HepG2 (cell line): ENCODE results near the gene COBL. TPM values are rescaled to one million over a fixed set of nuclear protein-coding genes. Genes with fewer than 3 reads are reported as not detected.

ENCODE experiments used
- ATAC-seq: fragments of 200-7000 bp; cut with Tn5 transposase; 3 replicates; pipeline ENCODE4 v1.9.1; 2020; ENCODE audit warnings: mild to moderate bottlenecking, moderate library complexity
- BruUV-seq: library from RNA; stranded (reverse); fragments of 400-500 nt; replicated peaks from 2 replicates; lab custom pipeline; 2021; lab: Mats Ljungman, UMichigan
- CTCF ChIA-PET: fragments of 300-600 bp; formaldehyde crosslinking; extraction: SDS; loops from one replicate; lab custom pipeline; 2021; ENCODE audit warnings: low total read pairs, inconsistent platforms, low intra/inter-chr PET ratio; lab: Yijun Ruan, JAX
- POLR2A ChIA-PET: fragments of 350-600 bp; sonication (Branson Sonifier 250); formaldehyde crosslinking; loops from one replicate; lab custom pipeline; 2020; ENCODE audit warnings: antibody characterized with exemption, inconsistent platforms; lab: Yijun Ruan, JAX
- DNase-seq: peaks from one replicate; pipeline ENCODE4 v3.0.0-alpha.2; 2015; ENCODE audit warnings: low spot score
- FAIRE-seq: peaks from 3 replicates; lab custom pipeline; 2011; peaks lifted over from hg19 to GRCh38; lab: Jason Lieb, UNC
- H2AFZ ChIP-seq: one replicate; pipeline ENCODE4 v1.6.1; 2011; ENCODE audit warnings: low read length, inconsistent platforms
- H3K27ac ChIP-seq: fragments of 300-600 bp; 3 replicates; pipeline ENCODE4 v1.8.0; 2011; ENCODE audit warnings: mixed run types, mild to moderate bottlenecking, mixed read lengths, low read length, inconsistent platforms; ENCODE audit not compliant: insufficient read depth; ENCODE audit errors: extremely low read length
- H3K27me3 ChIP-seq, 2 experiments: fragments of 200-600 bp in 1 of 2; 2 replicates in 1 of 2; 3 replicates in 1 of 2; pipeline versions ENCODE4 v1.6.0 to v1.8.0; 2011; ENCODE audit warnings: low read length in 2 of 2, mild to moderate bottlenecking in 2 of 2, moderate library complexity in 2 of 2, inconsistent platforms in 1 of 2; ENCODE audit not compliant: insufficient read depth in 2 of 2, control insufficient read depth in 1 of 2
- H3K36me3 ChIP-seq, 2 experiments: fragments of 200-600 bp in 1 of 2; replicated peaks in 1 of 2; 2 replicates in 1 of 2; 3 replicates in 1 of 2; pipeline versions ENCODE4 v1.5.1 to v1.8.0; 2011; ENCODE audit warnings: low read length in 2 of 2, inconsistent platforms in 1 of 2; ENCODE audit not compliant: insufficient read depth in 2 of 2, control insufficient read depth in 1 of 2
- H3K4me1 ChIP-seq: 2 replicates; pipeline ENCODE4 v1.5.1; 2012; ENCODE audit warnings: low read length, inconsistent platforms; ENCODE audit not compliant: insufficient read depth
- H3K4me2 ChIP-seq: 2 replicates; pipeline ENCODE4 v1.6.0; 2011; ENCODE audit warnings: low read depth, low read length, inconsistent platforms
- H3K4me3 ChIP-seq, 3 experiments: fragments of 200-600 bp in 1 of 3; sonication (generic), shearing (Covaris generic) in 1 of 3; replicated peaks in 1 of 3; 2 replicates each; pipeline ENCODE4 v1.5.1; 2011 to 2016; ENCODE audit warnings: low read length in 3 of 3, inconsistent platforms in 2 of 3, low read depth in 2 of 3, mild to moderate bottlenecking in 2 of 3, control low read depth in 1 of 3, mixed read lengths in 1 of 3; ENCODE audit not compliant: insufficient read depth in 1 of 3
- H3K79me2 ChIP-seq: one replicate; pipeline ENCODE4 v1.6.1; 2011; ENCODE audit warnings: low read length, inconsistent platforms; ENCODE audit not compliant: insufficient read depth
- H3K9ac ChIP-seq: 2 replicates; pipeline ENCODE4 v1.6.0; 2011; ENCODE audit warnings: mild to moderate bottlenecking, low read depth, low read length, inconsistent platforms; ENCODE audit not compliant: insufficient read depth
- H3K9me3 ChIP-seq: 2 replicates; pipeline ENCODE4 v1.5.1; 2012; ENCODE audit warnings: mild to moderate bottlenecking, low read length
- H4K20me1 ChIP-seq: 2 replicates; pipeline ENCODE4 v1.6.0; 2011; ENCODE audit warnings: inconsistent platforms, mild to moderate bottlenecking, low read length, moderate library complexity; ENCODE audit not compliant: insufficient read depth
- BCL3 ChIP-seq: sonication (generic); formaldehyde crosslinking; IDR thresholded peaks from 2 replicates; pipeline ENCODE4 v1.5.1; 2020; ENCODE audit warnings: mild to moderate bottlenecking, missing genetic modification reagents, moderate library complexity
- ELF4 ChIP-seq: sonication (generic); formaldehyde crosslinking; IDR thresholded peaks from 2 replicates; pipeline ENCODE4 v1.5.0; 2020; ENCODE audit warnings: missing genetic modification reagents, mild to moderate bottlenecking, moderate library complexity, borderline replicate concordance
- FOXK1 ChIP-seq: sonication (generic); formaldehyde crosslinking; IDR thresholded peaks from 2 replicates; pipeline ENCODE4 v1.4.0; 2020; ENCODE audit warnings: low read depth, missing genetic modification reagents, borderline replicate concordance
- FUBP1 ChIP-seq: sonication (generic); formaldehyde crosslinking; IDR thresholded peaks from 2 replicates; pipeline ENCODE4 v1.5.1; 2020; ENCODE audit warnings: missing genetic modification reagents, mild to moderate bottlenecking, borderline replicate concordance
- HDAC6 ChIP-seq: fragments of 200-600 bp; sonication (generic); IDR thresholded peaks from 2 replicates; pipeline ENCODE4 v1.7.0; 2017; ENCODE audit warnings: mild to moderate bottlenecking, antibody characterized with exemption, low read length, low read depth
- MAF1 ChIP-seq: sonication (generic); formaldehyde crosslinking; IDR thresholded peaks from 2 replicates; pipeline ENCODE4 v1.5.0; 2020; ENCODE audit warnings: missing genetic modification reagents, borderline replicate concordance
- POLR2AphosphoS5 ChIP-seq: IDR thresholded peaks from 2 replicates; pipeline ENCODE4 v1.6.1; 2012; ENCODE audit warnings: low read depth, low read length
- SAP130 ChIP-seq: IDR thresholded peaks from 2 replicates; pipeline ENCODE4 v1.6.1; 2016; ENCODE audit warnings: low read depth
- XRCC5 ChIP-seq: fragments of 200-400 bp; formaldehyde crosslinking; optimal IDR thresholded peaks from 2 replicates; pipeline ENCODE3; 2017; ENCODE audit warnings: mild to moderate bottlenecking, low read length
- ZBTB21 ChIP-seq: sonication (generic); formaldehyde crosslinking; IDR thresholded peaks from 2 replicates; pipeline ENCODE4 v1.4.0; 2020; ENCODE audit warnings: missing genetic modification reagents
- ZNF431 ChIP-seq: sonication (generic); formaldehyde crosslinking; IDR thresholded peaks from 2 replicates; pipeline ENCODE4 v1.9.0; 2022; ENCODE audit warnings: missing genetic modification reagents, low read depth, mild to moderate bottlenecking, borderline replicate concordance
- ZNF670 ChIP-seq: sonication (generic); formaldehyde crosslinking; IDR thresholded peaks from 2 replicates; pipeline ENCODE4 v1.8.0; 2022; ENCODE audit warnings: mild to moderate bottlenecking, missing genetic modification reagents, borderline replicate concordance
- ZNF777 ChIP-seq: sonication (generic); formaldehyde crosslinking; IDR thresholded peaks from 2 replicates; pipeline ENCODE4 v1.4.0; 2020; ENCODE audit warnings: missing genetic modification reagents
- ZZZ3 ChIP-seq: sonication (generic); formaldehyde crosslinking; IDR thresholded peaks from 2 replicates; pipeline ENCODE4 v1.4.0; 2020; ENCODE audit warnings: missing genetic modification reagents, mild to moderate bottlenecking, borderline replicate concordance
- WGBS: methylation state at CpG from one replicate; pipeline ENCODE4 v1.1.6; 2017; ENCODE audit warnings: low lambda C conversion rate; 5-methylcytosine and 5-hydroxymethylcytosine counted together
- in situ Hi-C: cut with HindIII; loops from 2 replicates; pipeline ENCODE4 v1.10.0; 2017; ENCODE audit warnings: low pct_unique_long_range_greater_than_20kb; ENCODE audit not compliant: extremely low pct_ligation_motif_present
- intact Hi-C: fragments of 100-400 bp; cut with micrococcal nuclease; formaldehyde crosslinking; loops from one replicate; pipeline ENCODE4 v1.10.0; 2022; ENCODE audit not compliant: unreplicated experiment
- polyA plus RNA-seq, 8 experiments: library from polyadenylated mRNA; depleted of rRNA in 3 of 8; stranded (reverse) in 7 of 8; unstranded in 1 of 8; fragments of >200 nt; fragmentation: Illumina TruSeq in 4 of 8; extraction: Trizol in 4 of 8; gene quantifications; 2 replicates each; pipeline versions ENCODE4 v1.2.1 to v1.2.3, GENCODE V29; 2011 to 2016; ENCODE audit warnings: low read depth in 4 of 8, missing spikeins in 1 of 8, mixed read lengths in 1 of 8; ENCODE audit not compliant: insufficient read depth in 1 of 8
- total RNA-seq, 5 experiments: library from RNA; depleted of rRNA; stranded (reverse); fragments of >200 nt; fragmentation: Illumina TruSeq; extraction: Trizol; gene quantifications; 2 replicates each; pipeline ENCODE4 v1.2.3, GENCODE V29; 2016; ENCODE audit warnings: low read depth in 1 of 5
- TF ChIP-seq, protein P1 (sequence below): sonication (generic); formaldehyde crosslinking; IDR thresholded peaks from 2 replicates; pipeline ENCODE4 v1.4.0; 2020; ENCODE audit warnings: missing genetic modification reagents, mild to moderate bottlenecking, borderline replicate concordance

COBL gene
- total and polyA plus RNA-seq, 2 of the 13 experiments (the other 11 are each of a cell fraction or from before 2014, with no cell fraction given), result 3.8 to 4.9 TPM

GRCh38 chr7:51029131-51029530 is 287.5 kb downstream of the COBL start (continued):
- no peak for TF ChIP-seq SAP130 (CRISPR knock-in tag)

DNA sequence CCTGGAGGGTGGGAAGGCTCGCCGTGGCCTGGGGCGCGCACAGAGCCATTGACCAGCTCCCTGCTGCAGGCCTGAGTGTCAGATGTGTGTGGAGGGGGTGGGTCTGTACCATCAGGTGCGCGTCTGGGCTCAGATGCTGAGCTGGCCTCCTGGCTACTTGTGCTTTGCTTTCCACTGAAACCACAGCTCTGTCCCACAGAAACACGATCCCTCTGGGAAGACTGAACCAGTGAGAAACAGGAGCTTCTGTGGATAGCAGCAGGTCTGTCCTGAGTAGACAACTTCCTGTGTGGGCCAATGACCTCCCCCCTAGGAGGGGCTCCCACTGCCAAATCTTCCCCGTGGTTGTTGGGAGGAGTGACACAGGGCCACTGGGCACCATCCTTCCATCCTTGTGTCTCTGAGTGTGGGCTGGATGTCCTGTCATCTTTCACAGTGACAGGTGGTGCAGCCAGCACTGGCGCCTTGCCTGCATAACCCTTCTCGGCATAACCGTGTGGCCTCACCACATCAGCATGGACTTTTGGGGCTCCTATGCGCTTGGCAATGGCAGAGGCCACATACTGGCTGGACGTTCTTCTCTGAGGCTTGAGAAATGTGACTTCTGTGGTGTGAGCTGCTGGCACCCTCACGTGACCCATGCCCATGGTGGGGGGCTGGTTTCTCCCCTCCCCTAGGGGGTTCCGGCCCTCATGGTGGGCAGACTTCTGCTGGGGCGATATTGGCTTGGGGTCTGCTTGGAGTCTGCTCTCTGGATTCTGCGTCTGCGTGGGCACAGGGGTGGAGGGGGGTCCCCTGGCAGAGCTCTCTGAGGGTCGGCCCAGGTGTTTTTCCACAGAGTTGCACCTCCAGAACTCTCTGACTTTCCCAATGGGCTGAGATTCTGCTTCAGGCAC is 288.4 kb downstream of the COBL start:
- H2AFZ ChIP-seq, result no peak overlapping the region
- intact Hi-C loops (no loop called here), in situ Hi-C loops (no loop called here)
- BruUV-seq, result no TSS peak
- H3K36me3 ChIP-seq, result peaks cover 1 to 23% of the 10 kb centered on the region in 2 experiments; a peak in 4 of 5 replicates
- H3K9ac ChIP-seq, result no peak overlapping the region
- DNase-seq (no peak), ATAC-seq (no peak), FAIRE-seq (no peak)
- no peaks in the 10 kb centered on the region for H4K20me1 ChIP-seq
- no peak overlapping the region for H3K4me2 ChIP-seq
- ChIA-PET POLR2A (no interaction called here), CTCF (no interaction called here)
- no peaks in the 10 kb centered on the region for H3K9me3 ChIP-seq
- no peaks in the 10 kb centered on the region for H3K27me3 ChIP-seq
- 97% methylated on average over 6 of the region's 19 CpGs for WGBS
- no peak overlapping the region for H3K4me3 ChIP-seq
- H3K27ac ChIP-seq, result no peak overlapping the region
- no peaks in the 10 kb centered on the region for H3K4me1 ChIP-seq
- no peaks in the 10 kb centered on the region for H3K79me2 ChIP-seq
- TF ChIP-seq ZNF670 (CRISPR knock-in tag) (no peak), FOXK1 (no peak), ELF4 (CRISPR knock-in tag) (no peak), ZZZ3 (no peak), ZBTB21 (CRISPR knock-in tag) (no peak), HDAC6 (no peak), POLR2AphosphoS5 (no peak), ZNF777 (CRISPR knock-in tag) (no peak), XRCC5 (no peak), FUBP1 (CRISPR knock-in tag) (no peak), BCL3 (CRISPR knock-in tag) (no peak), MAF1 (CRISPR knock-in tag) (no peak), ZNF431 (CRISPR knock-in tag) (no peak)
- TF ChIP-seq, protein P1, sequence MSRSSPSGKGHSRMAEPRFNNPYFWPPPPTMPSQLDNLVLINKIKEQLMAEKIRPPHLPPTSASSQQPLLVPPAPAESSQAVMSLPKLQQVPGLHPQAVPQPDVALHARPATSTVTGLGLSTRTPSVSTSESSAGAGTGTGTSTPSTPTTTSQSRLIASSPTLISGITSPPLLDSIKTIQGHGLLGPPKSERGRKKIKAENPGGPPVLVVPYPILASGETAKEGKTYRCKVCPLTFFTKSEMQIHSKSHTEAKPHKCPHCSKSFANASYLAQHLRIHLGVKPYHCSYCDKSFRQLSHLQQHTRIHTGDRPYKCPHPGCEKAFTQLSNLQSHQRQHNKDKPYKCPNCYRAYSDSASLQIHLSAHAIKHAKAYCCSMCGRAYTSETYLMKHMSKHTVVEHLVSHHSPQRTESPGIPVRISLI (CRISPR knock-in tag), result no peak
